Measurements from ENCODE around the gene LRRC71.

LRRC71 gene

GRCh38 chr1:156901966-156902915 is 18.2 kb upstream of the LRRC71 start:
- no peak for TF ChIP-seq CTCF (conservative IDR thresholded peaks at IDR 0.05)
- H3K27ac ChIP-seq: no peak overlapping the region

- no peak overlapping the region for H3K27ac ChIP-seq
Measured at GRCh38 chr1:156903328-156904091, 16.9 kb upstream of the LRRC71 start.

GRCh38 chr1:156904187-156904959 is 16.1 kb upstream of the LRRC71 start:
- H3K27ac ChIP-seq: no peak overlapping the region
- no peak for TF ChIP-seq CTCF (conservative IDR thresholded peaks at IDR 0.05)

More at GRCh38 chr1:156903328-156904091, 16.9 kb upstream of the LRRC71 start:
- no peak for TF ChIP-seq CTCF (conservative IDR thresholded peaks at IDR 0.05)

- no peak for TF ChIP-seq CTCF (conservative IDR thresholded peaks at IDR 0.05)
- H3K27ac ChIP-seq: no peak overlapping the region
Measured at GRCh38 chr1:156905176-156905575, 15.3 kb upstream of the LRRC71 start.

GRCh38 chr1:156905651-156906050 is 14.8 kb upstream of the LRRC71 start:
- TF ChIP-seq CTCF (conservative IDR thresholded peaks at IDR 0.05): no peak
- no peak overlapping the region for H3K27ac ChIP-seq

GRCh38 chr1:156906206-156906906 is 14.1 kb upstream of the LRRC71 start:
- TF ChIP-seq CTCF (conservative IDR thresholded peaks at IDR 0.05): no peak
- H3K27ac ChIP-seq: no peak overlapping the region
